SK-N-SH treated with all-trans-retinoic acid at 6 μM for 48 hours (cell line): Measurements from ENCODE around the gene ID4.

Experiments used
- ATAC-seq: fragments of 200-7000 bp; cut with Tn5 transposase; 3 replicates; pipeline ENCODE4 v1.9.1; 2020; ENCODE audit warnings: mild to moderate bottlenecking, moderate library complexity
- ARNTL ChIP-seq: fragments of 450-650 bp; formaldehyde crosslinking; IDR thresholded peaks from 2 replicates; pipeline ENCODE4 v1.5.0; 2020; ENCODE audit warnings: low read depth, mild to moderate bottlenecking, moderate library complexity, borderline replicate concordance
- BACH2 ChIP-seq: fragments of 250-450 bp; sonication (Bioruptor Pico); IDR thresholded peaks from 2 replicates; pipeline ENCODE4 v1.9.0; 2021; ENCODE audit warnings: mild to moderate bottlenecking, borderline replicate concordance
- CREB5 ChIP-seq: fragments of 250-450 bp; sonication (Bioruptor Pico); IDR thresholded peaks from 2 replicates; pipeline ENCODE4 v1.5.1; 2020; ENCODE audit warnings: low read depth, mild to moderate bottlenecking, moderate library complexity
- CSDC2 ChIP-seq: fragments of 250-450 bp; sonication (Bioruptor Pico); IDR thresholded peaks from 2 replicates; pipeline ENCODE4 v1.5.0; 2020; ENCODE audit warnings: mild to moderate bottlenecking, moderate library complexity
- ESRRG ChIP-seq: fragments of 250-450 bp; sonication (Bioruptor Pico); IDR thresholded peaks from 2 replicates; pipeline ENCODE4 v1.6.1; 2021; ENCODE audit warnings: mild to moderate bottlenecking
- GLIS3 ChIP-seq: fragments of 250-450 bp; sonication (Bioruptor Pico); IDR thresholded peaks from 2 replicates; pipeline ENCODE4 v1.5.0; 2020; ENCODE audit warnings: mild to moderate bottlenecking, moderate library complexity
- ISL1 ChIP-seq: fragments of 250-450 bp; sonication (Bioruptor Pico); IDR thresholded peaks from 2 replicates; pipeline ENCODE4 v2.1.2; 2022; ENCODE audit warnings: mild to moderate bottlenecking, moderate library complexity
- OSR1 ChIP-seq: fragments of 250-450 bp; sonication (Bioruptor Pico); IDR thresholded peaks from 2 replicates; pipeline ENCODE4 v1.8.0; 2022; ENCODE audit warnings: moderate library complexity, mild to moderate bottlenecking, inconsistent platforms
- PATZ1 ChIP-seq: fragments of 250-450 bp; sonication (Bioruptor Pico); IDR thresholded peaks from 2 replicates; pipeline ENCODE4 v1.8.0; 2020; ENCODE audit warnings: mild to moderate bottlenecking, moderate library complexity, borderline replicate concordance
- POU6F1 ChIP-seq: fragments of 250-450 bp; sonication (Bioruptor Pico); IDR thresholded peaks from 2 replicates; pipeline ENCODE4 v1.8.0; 2021; ENCODE audit warnings: low read depth, mild to moderate bottlenecking, moderate library complexity, borderline replicate concordance
- PPARA ChIP-seq: fragments of 250-450 bp; sonication (Bioruptor Pico); IDR thresholded peaks from 2 replicates; pipeline ENCODE4 v1.5.0; 2020; ENCODE audit warnings: mild to moderate bottlenecking, borderline replicate concordance
- SNAI2 ChIP-seq: fragments of 250-450 bp; sonication (Bioruptor Pico); IDR thresholded peaks from 2 replicates; pipeline ENCODE4 v1.5.0; 2020; ENCODE audit warnings: mild to moderate bottlenecking, moderate library complexity
- TOX ChIP-seq: fragments of 250-450 bp; sonication (Bioruptor Pico); IDR thresholded peaks from 2 replicates; pipeline ENCODE4 v1.8.0; 2021; ENCODE audit warnings: mild to moderate bottlenecking, moderate library complexity, borderline replicate concordance
- ZC3H10 ChIP-seq: fragments of 250-450 bp; sonication (Bioruptor Pico); IDR thresholded peaks from 2 replicates; pipeline ENCODE4 v1.5.1; 2021; ENCODE audit warnings: mild to moderate bottlenecking, moderate library complexity
- ZFP3 ChIP-seq: fragments of 250-450 bp; sonication (Bioruptor Pico); IDR thresholded peaks from 2 replicates; pipeline ENCODE4 v1.5.0; 2020; ENCODE audit warnings: mild to moderate bottlenecking, moderate library complexity
- ZNF565 ChIP-seq: fragments of 450-650 bp; formaldehyde crosslinking; conservative IDR thresholded peaks from 2 replicates; pipeline ENCODE4 v1.5.0; 2020; ENCODE audit warnings: low read depth, mild to moderate bottlenecking, moderate library complexity
- ZNF70 ChIP-seq: fragments of 450-650 bp; formaldehyde crosslinking; IDR thresholded peaks from 2 replicates; pipeline ENCODE4 v1.5.0; 2020; ENCODE audit warnings: mild to moderate bottlenecking, moderate library complexity
- TF ChIP-seq, protein P1 (sequence below): fragments of 250-450 bp; sonication (Bioruptor Pico); IDR thresholded peaks from 2 replicates; pipeline ENCODE4 v1.5.0; 2020; ENCODE audit warnings: mild to moderate bottlenecking, moderate library complexity
- TF ChIP-seq, protein P2 (sequence below): fragments of 250-450 bp; sonication (Bioruptor Pico); IDR thresholded peaks from 2 replicates; pipeline ENCODE4 v1.5.1; 2021; ENCODE audit warnings: mild to moderate bottlenecking, moderate library complexity

ID4 gene

GRCh38 chr6:19845266-19846041 is 8.3 kb downstream of the ID4 start:
- TF ChIP-seq, protein P1, sequence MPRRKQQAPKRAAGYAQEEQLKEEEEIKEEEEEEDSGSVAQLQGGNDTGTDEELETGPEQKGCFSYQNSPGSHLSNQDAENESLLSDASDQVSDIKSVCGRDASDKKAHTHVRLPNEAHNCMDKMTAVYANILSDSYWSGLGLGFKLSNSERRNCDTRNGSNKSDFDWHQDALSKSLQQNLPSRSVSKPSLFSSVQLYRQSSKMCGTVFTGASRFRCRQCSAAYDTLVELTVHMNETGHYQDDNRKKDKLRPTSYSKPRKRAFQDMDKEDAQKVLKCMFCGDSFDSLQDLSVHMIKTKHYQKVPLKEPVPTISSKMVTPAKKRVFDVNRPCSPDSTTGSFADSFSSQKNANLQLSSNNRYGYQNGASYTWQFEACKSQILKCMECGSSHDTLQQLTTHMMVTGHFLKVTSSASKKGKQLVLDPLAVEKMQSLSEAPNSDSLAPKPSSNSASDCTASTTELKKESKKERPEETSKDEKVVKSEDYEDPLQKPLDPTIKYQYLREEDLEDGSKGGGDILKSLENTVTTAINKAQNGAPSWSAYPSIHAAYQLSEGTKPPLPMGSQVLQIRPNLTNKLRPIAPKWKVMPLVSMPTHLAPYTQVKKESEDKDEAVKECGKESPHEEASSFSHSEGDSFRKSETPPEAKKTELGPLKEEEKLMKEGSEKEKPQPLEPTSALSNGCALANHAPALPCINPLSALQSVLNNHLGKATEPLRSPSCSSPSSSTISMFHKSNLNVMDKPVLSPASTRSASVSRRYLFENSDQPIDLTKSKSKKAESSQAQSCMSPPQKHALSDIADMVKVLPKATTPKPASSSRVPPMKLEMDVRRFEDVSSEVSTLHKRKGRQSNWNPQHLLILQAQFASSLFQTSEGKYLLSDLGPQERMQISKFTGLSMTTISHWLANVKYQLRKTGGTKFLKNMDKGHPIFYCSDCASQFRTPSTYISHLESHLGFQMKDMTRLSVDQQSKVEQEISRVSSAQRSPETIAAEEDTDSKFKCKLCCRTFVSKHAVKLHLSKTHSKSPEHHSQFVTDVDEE (CRISPR knock-in tag), result no peak
- TF ChIP-seq, protein P2, sequence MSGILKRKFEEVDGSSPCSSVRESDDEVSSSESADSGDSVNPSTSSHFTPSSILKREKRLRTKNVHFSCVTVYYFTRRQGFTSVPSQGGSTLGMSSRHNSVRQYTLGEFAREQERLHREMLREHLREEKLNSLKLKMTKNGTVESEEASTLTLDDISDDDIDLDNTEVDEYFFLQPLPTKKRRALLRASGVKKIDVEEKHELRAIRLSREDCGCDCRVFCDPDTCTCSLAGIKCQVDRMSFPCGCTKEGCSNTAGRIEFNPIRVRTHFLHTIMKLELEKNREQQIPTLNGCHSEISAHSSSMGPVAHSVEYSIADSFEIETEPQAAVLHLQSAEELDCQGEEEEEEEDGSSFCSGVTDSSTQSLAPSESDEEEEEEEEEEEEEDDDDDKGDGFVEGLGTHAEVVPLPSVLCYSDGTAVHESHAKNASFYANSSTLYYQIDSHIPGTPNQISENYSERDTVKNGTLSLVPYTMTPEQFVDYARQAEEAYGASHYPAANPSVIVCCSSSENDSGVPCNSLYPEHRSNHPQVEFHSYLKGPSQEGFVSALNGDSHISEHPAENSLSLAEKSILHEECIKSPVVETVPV (CRISPR knock-in tag), result no peak
- TF ChIP-seq ZNF565 (CRISPR knock-in tag), result no peak
- TF ChIP-seq, all 23 proteins: peak for 0
- ATAC-seq, result no peak

- no peak for TF ChIP-seq GLIS3 (CRISPR knock-in tag)
- ATAC-seq, result no peak
These were observed 11.4 kb downstream of the ID4 start for GRCh38 chr6:19848465-19849029.

DNA sequence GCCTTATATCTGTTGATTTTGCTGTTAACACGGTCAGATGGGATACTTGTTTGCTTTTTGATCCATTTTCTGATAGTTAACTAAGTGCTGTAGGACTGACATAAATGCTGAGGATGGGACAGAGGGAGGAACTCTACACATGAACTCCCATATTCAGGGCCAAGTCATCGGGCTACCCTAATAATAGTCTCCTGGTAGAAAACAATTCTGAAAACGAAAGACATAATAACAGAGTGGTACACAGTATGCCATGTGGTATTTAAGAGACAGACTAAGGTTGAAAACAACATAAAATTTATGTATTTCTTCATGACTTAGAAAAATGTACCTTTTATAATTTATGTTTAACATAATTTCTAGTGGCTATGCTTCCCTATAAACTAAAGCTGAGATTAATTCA is 12.0 kb downstream of the ID4 start:
- no peak for ATAC-seq
- TF ChIP-seq GLIS3 (CRISPR knock-in tag) (no peak), ZFP3 (no peak), ISL1 (CRISPR knock-in tag) (no peak), SNAI2 (no peak), BACH2 (CRISPR knock-in tag) (no peak), CREB5 (CRISPR knock-in tag) (no peak), PPARA (CRISPR knock-in tag) (no peak), ZC3H10 (CRISPR knock-in tag) (no peak), OSR1 (CRISPR knock-in tag) (no peak), ESRRG (CRISPR knock-in tag) (no peak), TOX (no peak)

GRCh38 chr6:19849755-19850154 is 12.6 kb downstream of the ID4 start:
- no peak for ATAC-seq
- TF ChIP-seq BACH2 (CRISPR knock-in tag) (no peak), ZC3H10 (CRISPR knock-in tag) (no peak), ZNF565 (CRISPR knock-in tag) (no peak), PATZ1 (no peak)
- TF ChIP-seq, all 23 proteins: peak for 0

DNA sequence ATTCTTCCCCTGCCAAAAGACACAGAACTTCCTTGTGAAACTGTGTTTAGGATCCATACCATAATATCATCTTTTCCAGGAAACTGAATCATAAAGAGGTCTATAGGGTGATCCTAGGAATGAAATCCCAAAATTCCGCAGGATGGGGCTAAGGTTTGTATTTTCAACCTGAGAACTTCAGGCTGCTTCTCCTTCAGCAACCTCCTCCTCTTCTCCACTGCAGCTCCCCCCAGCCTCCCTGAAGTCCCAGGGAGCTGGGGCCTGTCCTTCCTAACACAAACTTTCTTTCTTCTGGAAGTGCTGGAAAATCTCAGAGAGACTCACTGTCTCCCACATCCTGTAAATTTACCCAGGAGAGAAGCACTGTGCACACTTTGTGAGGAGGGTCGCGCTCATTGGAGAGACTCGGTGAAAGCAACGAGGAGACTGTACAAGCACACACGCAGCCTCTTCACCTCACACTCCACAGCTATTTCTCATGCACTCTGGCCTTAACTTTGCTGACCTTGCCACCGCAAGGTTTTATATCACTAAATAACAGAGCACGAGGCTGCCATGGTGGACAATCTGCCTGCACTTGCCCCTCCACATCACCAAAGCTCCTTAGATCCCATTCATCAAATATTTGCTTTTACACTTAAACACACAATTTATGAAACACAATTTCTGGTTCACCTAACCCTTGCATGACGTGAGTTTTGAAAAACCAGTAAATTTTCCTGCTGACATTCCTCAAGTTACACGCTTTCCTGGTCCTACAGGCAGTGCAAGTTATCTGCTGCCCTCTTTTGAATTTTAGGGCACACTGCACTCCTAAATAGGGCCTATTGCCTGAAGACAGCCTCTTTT is 14.3 kb downstream of the ID4 start:
- no peak for TF ChIP-seq CREB5 (CRISPR knock-in tag)
- TF ChIP-seq CSDC2 (CRISPR knock-in tag), result no peak
- no peak for TF ChIP-seq ZC3H10 (CRISPR knock-in tag)
- no peak for TF ChIP-seq ZNF565 (CRISPR knock-in tag)
- no peak for TF ChIP-seq ARNTL (CRISPR knock-in tag)
- no peak for TF ChIP-seq POU6F1 (CRISPR knock-in tag)
- TF ChIP-seq GLIS3 (CRISPR knock-in tag), result no peak
- no peak for TF ChIP-seq ZNF70
- ATAC-seq, result peak; percentile 99
